ENCODE results near the gene C1RL.

Gene C1RL

GRCh38 chr12:7091171-7091570 lies 17.8 kb downstream of the C1RL start:
- DNase-seq = no peak

DNA sequence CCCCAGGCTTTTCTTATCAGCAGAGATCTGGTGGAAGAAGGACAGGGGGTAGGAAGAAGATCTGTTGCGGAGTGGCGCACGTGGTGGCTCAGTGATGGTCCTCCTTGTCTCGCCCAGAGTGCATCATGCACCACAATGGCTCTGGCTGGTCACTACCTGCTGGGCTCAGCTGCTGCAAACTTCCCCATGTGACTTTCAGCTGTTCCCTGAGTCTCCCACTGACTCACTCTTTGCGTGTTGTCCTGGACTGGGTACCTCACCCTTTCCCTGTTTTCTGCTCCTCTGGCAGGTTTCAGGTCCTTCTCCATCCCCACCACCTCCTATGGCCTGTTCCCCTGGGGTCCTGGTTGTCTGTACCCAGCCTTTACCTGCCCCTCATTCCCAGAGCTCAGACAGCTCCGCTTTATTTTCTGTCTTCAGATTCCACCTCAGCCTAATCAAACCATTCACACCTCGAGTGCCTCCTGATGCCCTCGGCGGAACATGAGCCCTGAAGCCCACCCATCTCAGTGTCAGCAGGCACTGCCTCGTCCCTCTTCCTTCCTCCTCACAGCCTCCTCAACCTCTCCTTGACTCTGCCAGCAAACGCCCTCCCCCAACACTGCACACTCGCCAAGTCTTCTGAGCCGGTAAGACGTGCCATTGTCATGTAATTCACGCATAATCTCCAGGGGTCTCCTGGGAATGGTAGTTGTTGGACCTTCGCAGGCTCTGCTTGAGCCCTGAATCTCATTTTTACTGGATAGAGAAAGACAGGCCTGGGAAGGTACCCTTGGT lies 18.6 kb downstream of the C1RL start:
- no peak for DNase-seq

DNA sequence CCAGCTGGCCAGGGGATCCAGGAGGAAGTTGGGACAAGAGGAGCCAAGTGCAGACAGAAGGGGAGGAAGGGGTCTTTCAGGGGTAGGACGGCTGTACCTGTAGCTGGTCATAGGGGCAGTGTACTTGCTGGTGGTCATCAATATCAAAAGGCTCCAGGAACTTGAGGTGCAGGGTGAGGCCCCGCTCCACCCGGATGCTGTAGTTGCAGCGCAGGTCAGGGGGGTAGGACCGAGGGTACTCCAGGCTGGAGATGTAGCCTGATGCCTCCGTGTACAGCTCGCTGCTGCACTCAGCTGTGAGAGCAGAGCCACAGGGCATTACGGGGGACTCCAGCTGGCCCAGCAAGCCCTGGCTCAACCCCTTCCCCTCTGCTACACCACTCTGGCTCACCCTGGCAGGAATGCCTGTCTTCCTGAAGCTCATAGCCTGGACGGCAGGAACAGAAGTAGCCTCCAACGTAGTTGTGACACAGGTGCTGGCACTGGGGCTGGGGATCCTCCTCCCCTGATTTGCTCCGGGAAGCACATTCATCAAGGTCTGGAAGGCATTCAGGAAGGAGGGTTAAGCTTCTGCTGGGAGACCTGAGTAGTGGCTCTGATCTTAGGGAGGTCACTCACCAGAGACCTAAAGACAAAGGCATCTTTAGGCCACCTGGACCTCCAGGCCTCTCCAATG lies 19.7 kb downstream of the C1RL start:
- DNase-seq = no peak

- DNase-seq = no peak
These were observed 25.9 kb downstream of the C1RL start for GRCh38 chr12:7083125-7083524.

GRCh38 chr12:7081037-7081436 lies 28.0 kb downstream of the C1RL start:
- DNase-seq = no peak

DNA sequence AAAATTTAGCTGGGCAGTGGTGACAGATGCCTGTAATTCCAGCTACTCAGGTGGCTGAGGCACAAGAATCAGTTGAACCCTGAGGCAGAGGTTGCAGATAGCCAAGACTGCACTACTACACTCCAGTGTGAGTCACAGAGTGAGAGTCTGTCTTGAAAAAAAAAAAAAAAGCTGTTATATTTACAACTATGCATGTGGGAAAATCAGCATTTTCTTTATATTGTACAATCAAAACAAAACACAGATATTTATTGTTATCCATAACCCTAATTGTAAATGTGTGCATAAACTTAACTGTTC lies 29.2 kb downstream of the C1RL start:
- no peak for DNase-seq

DNA sequence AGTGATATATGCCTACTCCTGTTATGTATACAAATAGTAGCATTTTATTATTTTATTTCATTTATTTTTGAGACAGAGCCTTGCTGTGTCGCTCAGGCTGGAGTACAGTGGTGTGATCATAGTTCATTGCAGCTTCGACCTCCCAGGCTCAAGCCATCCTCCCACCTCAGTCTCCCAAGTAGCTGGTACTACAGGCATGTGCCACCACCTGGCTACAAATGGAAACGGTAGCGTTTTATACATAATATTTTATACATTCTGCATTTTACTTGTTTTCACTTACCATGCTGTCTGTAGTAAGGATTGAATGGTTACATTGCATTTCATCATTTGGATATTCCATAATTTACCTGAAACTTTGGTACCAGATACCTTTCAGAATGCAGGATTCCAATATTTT lies 30.9 kb downstream of the C1RL start:
- no peak for DNase-seq

DNA sequence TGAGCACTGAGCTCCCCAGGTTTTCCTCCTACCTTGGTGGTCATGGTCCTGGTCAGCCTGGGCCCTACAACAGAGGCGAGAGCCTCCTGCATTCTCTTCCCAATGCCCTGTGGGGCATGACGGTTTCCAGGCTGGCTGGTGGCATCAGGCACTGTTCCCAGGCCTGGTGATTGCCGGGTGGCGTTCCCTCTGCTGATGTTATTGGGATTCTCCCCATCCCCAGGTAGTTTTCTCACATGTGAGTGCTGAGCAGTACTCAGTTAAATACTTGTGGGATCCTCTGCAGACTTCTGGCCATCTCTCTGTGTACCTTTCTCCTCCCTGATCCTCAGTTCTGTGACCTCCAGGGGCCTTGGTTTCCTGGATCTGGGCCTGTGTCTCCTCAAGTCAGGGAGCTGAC lies 32.5 kb downstream of the C1RL start:
- no peak for DNase-seq

GRCh38 chr12:7075939-7076338 lies 33.1 kb downstream of the C1RL start:
- no peak for DNase-seq

- DNase-seq = no peak
These were observed 33.5 kb downstream of the C1RL start for GRCh38 chr12:7075518-7075917.

- no peak for DNase-seq
These were observed 35.1 kb downstream of the C1RL start for GRCh38 chr12:7073946-7074345.

DNA sequence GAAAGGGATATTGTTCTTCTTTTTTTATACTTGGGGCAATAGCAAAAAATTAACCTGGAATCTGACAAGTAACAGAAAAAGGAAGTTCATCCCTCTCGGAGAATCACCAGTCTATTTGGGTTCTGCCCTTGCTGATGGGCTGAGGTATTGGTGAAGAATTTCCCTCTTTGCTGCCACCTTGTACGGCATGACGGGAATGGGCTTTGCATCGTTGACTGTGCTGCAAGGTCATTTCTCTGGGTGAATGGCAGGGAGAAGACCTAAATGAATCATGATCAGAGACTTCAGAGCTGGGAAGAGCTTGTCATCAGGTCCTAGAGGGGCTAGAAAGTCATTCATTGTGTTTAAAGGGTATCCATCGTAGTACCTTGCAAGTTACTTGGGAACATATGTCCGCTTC lies 36.5 kb downstream of the C1RL start:
- DNase-seq = no peak

GRCh38 chr12:7072035-7072434 lies 37.0 kb downstream of the C1RL start:
- DNase-seq = no peak

- DNase-seq = no peak
These were observed 39.6 kb downstream of the C1RL start for GRCh38 chr12:7069386-7069785.

DNA sequence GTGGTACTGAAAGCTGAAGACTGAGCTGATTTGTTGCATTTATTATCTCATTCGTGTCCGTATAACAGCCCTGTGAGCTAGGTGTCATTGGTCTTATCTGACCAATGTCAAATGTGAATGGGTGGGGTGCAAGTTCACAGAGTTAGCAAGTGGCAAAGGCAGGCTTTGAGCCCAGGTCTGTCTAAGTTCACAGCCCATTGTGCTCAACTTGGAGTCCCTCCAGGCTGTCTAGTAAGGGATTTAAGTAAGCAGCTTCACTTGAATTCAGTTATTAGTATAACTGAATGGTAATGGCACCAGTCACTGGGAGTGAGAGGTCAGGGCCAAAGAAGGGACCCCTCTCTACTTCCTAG lies 40.0 kb downstream of the C1RL start:
- no peak for DNase-seq

- DNase-seq = peak in 1 of 2 experiments; percentile 76
These were observed 40.6 kb downstream of the C1RL start for GRCh38 chr12:7068240-7068993.

- no peak for DNase-seq
These were observed 41.9 kb downstream of the C1RL start for GRCh38 chr12:7067096-7067495.

DNA sequence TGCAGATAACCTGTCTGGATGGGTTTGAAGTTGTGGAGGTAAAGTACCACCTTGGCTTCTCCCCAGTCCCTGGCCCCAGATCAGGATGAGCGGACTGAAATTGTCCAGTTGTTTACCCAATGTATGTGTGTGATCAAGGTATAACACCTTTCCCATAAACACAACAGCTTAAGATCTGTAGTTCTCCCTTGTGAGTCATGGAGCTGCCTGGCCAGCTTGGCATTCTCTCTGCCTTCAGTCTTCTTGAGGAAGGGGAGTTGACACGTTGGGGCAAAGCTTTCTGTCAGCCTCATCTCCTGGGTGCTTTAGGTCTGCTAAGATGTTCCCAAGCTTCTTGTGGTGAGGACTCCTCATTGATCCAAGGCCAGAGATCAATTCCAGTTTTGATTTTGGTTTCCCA lies 42.4 kb downstream of the C1RL start:
- no peak for DNase-seq

DNA sequence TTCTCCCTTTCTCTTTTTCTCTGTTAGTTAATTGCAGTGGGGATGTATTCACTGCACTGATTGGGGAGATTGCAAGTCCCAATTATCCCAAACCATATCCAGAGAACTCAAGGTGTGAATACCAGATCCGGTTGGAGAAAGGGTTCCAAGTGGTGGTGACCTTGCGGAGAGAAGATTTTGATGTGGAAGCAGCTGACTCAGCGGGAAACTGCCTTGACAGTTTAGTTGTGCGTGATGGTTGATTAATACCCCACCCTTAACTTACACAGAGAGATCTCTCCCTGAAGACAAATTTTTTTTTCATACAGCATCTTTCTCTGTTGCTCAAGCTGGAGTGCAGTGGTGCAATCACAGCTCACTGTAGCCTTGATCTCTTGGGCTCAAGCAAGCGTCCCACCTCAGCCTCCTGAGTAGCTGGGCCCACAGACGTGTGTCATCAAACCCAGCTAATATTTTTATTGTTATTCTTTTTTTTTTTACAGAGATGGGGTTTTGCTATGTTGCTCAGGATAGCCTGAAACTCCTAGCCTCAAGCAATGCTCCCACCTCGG lies 43.9 kb downstream of the C1RL start:
- DNase-seq = no peak

DNA sequence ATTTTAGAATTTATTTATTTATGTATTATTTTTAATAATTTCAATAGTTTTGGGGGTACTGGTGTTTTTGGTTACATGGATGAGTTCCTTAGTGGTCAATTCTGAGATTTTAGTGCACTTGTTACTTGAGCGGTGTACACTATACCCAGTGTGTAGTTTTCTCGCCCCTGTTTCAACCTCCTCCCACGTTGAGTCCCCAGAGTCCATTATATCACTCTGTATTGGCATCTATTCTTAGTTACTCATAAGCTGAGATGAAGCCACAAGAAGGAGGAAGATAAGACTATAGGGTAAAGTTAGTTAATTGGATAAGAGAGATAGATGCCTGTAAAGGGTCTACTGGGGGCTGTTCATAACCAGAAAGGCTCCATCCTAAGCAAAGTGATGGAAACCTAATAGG lies 44.5 kb downstream of the C1RL start:
- no peak for DNase-seq

GRCh38 chr12:7061596-7061995 lies 47.4 kb downstream of the C1RL start:
- DNase-seq = no peak

DNA sequence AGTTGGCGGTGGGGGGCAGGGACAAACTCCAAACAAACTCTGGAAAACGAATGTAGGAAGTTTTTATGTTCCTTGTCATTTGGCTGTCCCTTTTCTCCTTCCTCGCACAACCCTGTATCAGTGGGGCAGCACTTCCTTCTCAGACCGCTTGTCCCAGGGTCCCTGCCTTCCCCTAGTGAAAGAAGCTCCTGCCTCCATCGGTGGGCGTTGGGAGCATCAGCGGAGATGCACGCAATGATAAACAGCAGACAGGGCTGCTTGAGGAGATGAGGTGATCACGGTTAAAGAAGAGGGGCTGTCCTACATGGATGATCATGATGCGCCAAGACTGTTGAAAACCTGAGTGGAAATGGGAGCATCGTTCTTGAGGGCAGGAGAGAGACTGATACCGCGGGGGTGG lies 47.9 kb downstream of the C1RL start:
- no peak for DNase-seq

- DNase-seq = no peak
These were observed 48.6 kb downstream of the C1RL start, which contains the start of gene C1S for GRCh38 chr12:7060353-7060954. Gene C1S (plus strand): TSS chr12:7060718. CDS start chr12:7061913, 1,195 bp downstream.

All from cerebellar nuclear complex (tissue), 1 donor.